DND-41 (cell line): ENCODE measurements around the gene UBA3.

Experiments used
- CTCF ChIP-seq: IDR thresholded peaks from 2 replicates; pipeline ENCODE4 v1.5.1; 2012; ENCODE audit warnings: borderline replicate concordance, low read length, moderate library complexity, mild to moderate bottlenecking; ENCODE audit not compliant: poor library complexity, severe bottlenecking; ENCODE audit errors: extremely low read depth
- EZH2 ChIP-seq: IDR thresholded peaks from 3 replicates; pipeline ENCODE4 v1.6.1; 2012; ENCODE audit warnings: borderline replicate concordance, low read depth, mild to moderate bottlenecking, moderate library complexity, low read length, inconsistent platforms; ENCODE audit not compliant: severe bottlenecking

GRCh38 chr3:69122403-69122802, 42.2 kb upstream of the UBA3 start, which contains the start of gene LMOD3:
- TF ChIP-seq CTCF (no peak), EZH2 (no peak)
